GM10266 (cell line): ENCODE measurements around the gene SPG7.
A peak's percentile ranks its signal among the peaks of the same experiment; 100 is the strongest.

Source experiments
- DNase-seq: peaks from one replicate; pipeline ENCODE4 v3.0.0; 2012; ENCODE audit errors: extremely low spot score
- TF ChIP-seq, protein P1 (sequence below): IDR thresholded peaks from 2 replicates; pipeline ENCODE4 v1.5.1; 2012; ENCODE audit warnings: mild to moderate bottlenecking, low read depth; ENCODE audit not compliant: control insufficient read depth, insufficient read depth; ENCODE audit errors: missing control alignments

Gene SPG7

DNA sequence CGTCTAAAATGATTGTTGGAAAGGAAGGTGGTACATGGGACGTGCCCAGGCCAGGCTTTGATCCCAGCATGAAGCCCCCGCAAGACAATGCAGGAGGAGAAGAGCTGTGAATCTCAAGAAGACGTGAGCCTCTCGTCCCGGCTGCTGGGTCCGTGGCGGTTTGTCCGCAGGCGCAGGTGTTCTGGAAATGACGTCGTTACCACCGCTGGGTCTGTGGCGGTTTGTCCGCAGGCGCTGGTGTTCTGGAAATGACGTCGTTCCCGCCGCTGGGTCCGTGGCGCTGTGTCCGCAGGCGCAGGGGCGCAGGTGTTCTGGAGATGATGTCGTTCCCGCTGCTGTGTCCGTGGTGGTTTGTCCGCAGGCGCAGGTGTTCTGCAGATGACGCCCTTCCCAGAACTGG is 14.1 kb downstream of the SPG7 start:
- TF ChIP-seq, protein P1, sequence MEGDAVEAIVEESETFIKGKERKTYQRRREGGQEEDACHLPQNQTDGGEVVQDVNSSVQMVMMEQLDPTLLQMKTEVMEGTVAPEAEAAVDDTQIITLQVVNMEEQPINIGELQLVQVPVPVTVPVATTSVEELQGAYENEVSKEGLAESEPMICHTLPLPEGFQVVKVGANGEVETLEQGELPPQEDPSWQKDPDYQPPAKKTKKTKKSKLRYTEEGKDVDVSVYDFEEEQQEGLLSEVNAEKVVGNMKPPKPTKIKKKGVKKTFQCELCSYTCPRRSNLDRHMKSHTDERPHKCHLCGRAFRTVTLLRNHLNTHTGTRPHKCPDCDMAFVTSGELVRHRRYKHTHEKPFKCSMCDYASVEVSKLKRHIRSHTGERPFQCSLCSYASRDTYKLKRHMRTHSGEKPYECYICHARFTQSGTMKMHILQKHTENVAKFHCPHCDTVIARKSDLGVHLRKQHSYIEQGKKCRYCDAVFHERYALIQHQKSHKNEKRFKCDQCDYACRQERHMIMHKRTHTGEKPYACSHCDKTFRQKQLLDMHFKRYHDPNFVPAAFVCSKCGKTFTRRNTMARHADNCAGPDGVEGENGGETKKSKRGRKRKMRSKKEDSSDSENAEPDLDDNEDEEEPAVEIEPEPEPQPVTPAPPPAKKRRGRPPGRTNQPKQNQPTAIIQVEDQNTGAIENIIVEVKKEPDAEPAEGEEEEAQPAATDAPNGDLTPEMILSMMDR: no peak

DNA sequence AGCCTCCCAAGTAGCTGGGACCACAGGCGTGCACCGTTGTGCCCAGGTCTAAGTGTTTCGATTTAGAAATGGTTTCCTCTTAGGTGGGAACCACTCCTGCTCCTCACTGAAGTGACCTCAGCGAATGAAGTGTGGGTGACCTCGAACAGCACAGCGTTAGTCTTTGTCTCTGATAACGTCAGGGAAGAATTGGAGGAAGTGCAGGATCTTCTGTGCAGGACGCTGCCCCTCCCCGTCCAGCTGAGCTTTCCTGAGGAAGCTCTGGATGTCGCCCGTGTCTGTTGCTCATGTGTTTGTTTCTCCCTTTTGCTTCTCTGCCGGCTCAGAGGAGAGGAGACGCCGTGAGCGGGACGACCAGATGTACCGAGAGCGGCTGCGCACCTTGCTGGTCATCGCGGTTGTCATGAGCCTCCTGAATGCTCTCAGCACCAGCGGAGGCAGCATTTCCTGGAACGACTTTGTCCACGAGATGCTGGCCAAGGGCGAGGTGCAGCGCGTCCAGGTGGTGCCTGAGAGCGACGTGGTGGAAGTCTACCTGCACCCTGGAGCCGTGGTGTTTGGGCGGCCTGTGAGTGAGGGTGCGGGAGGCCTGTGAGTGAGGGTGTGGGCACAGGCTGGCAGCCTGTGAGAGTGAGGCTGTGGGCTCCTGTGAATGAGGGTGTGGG is 15.6 kb downstream of the SPG7 start:
- TF ChIP-seq, protein P1: no peak
- DNase-seq: no peak

More for the DNA sequence above, 14.1 kb downstream of the SPG7 start:
- DNase-seq: no peak

DNA sequence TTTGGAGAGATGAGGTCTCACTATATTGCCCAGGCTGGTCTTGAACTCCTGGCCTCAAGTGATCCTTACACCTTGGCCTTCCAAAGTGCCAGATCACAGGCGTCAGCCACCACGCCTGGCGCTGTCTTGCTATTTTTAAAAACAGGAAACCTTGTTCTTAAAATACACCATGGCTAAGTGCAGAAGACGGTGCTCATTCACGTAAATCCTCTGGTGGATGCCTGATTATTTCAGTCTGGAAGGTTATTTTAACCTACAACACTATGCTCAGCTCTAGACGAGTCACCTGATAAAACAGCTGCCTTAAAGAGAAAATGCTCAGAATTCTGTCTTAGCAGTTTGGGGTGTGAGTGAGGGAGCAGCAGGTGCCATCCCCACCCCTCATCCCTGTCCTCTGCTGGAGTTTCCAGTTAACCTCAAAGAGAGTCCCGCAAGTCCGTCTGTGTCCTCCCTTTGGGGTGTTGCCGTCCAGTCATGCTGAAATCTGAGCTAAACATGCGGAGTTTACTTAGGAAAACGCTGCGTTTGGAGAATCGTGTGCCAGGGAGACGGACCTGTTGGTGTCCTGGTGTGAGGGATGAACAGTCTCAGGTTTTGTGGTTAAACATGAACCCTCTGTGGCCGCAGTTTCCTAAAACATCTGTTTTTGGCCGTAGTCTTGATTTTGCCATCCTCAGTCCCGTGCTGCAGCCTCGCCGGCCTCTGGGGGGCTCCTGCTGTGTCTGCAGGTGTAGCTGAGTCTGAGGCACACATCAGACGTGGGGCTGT is 17.1 kb downstream of the SPG7 start:
- peak; percentile 71 for DNase-seq
- TF ChIP-seq, protein P1: peak; percentile 21

DNA sequence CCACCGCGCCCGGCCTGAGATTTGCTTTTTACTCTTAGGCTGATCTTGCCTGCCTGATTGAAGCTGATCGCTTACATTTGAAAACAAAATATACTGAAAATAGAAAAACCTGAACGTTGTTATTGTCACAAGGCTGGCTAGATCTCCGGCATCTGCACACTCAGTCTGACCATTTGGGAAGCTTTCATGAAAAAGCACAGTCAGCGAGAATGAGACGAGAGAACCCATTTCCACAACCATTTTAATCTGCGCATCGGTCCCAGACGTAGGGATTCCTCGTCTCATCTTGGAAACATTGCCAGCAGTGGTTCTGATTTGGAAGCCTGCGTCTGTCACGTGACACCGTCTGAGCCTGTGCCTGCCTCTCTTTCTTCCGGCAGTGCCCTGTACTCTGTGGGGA is 20.9 kb downstream of the SPG7 start:
- TF ChIP-seq, protein P1: no peak
- no peak for DNase-seq

DNA sequence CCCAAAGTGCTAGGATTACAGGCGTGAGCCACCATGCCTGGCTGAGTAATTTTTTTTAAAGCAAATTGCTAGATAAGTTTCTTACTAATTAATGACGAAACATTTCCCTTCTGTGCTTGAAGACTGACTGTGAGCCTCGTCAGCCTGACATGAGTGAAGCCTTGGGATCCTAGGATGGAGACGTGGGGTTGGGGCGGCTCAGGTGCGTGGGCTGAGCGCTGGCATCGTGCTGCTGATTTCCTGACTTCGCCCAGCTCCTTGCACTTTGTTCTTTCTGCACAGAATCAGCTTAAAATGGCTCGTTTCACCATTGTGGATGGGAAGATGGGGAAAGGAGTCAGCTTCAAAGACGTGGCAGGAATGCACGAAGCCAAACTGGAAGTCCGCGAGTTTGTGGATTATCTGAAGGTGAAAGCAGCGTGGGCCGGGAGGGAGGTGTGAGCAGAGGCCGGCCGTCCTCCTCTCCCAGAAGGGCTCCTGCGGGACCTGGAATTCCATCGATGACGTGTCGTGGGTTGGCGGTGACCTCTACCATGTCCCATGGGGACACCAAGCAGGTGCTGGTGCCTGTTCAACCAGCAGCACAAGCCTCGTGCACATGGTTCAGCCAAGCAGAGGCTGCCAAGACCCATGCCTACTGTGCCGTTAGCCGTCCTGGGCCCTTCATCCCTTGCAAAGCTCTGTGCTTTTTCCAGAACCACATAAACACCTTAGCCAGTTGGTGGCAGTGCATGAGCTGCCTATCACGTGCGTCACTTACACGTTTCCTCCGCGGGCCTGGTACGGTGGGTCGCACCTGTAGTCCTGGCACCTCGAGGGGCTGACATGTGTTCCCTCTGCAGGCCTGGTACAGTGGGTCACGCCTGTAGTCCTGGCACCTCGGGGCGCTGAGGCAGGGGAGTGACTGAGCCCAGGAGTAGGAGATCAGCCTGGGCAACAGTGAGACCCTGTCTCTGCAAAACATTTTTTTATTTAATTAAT is 22.5 kb downstream of the SPG7 start:
- no peak for DNase-seq
- TF ChIP-seq, protein P1: no peak

DNA sequence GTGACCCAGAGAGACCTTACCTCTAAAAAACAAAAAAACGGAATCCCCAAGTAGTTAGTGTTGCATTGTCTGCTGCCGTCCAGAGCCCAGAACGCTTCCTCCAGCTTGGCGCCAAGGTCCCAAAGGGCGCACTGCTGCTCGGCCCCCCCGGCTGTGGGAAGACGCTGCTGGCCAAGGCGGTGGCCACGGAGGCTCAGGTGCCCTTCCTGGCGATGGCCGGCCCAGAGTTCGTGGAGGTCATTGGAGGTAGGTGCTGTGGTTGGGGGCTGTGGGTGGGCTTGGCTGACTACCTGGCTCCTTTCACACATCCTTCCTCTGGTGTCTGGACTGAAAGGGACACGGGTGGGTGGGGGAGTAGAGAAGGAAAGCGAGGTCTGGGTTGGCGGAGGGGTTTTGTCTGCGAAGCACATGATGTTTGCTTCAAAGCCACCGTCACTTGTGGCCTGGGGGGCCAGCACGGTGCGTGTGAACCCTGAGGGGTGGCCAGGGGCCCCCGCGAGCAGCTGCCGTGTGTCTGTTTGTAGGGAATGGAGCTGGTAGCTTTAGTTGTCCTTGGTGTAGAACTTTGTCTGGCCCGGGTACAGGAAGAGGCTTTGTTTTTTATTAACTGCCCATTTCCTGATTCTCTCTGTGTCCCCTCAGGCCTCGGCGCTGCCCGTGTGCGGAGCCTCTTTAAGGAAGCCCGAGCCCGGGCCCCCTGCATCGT is 23.8 kb downstream of the SPG7 start:
- DNase-seq: no peak
- TF ChIP-seq, protein P1: no peak
